ENCODE results near the gene CDK8. TPM values are rescaled to one million over a fixed set of nuclear protein-coding genes. Genes with fewer than 3 reads are reported as not detected.
"Not testable (repeated sequence)": the region's sequence is repeated elsewhere in the genome, so short reads cannot be mapped to it uniquely, and the experiment has no call there.

Gene CDK8
- total and polyA plus RNA-seq, 2 donors (not counting 1 experiment from before 2014, with no cell fraction given): 17.7 to 19.7 TPM

- Histone ChIP-seq H2AFZ (ENCODE audit: low read length) (no peak overlapping the region), H4K20me1 (ENCODE audit: control insufficient read depth, extremely low read depth, insufficient read depth, low read length) (no peaks in the 10 kb centered on the region), H3K27ac (ENCODE audit: insufficient read depth, low read length) (no peak overlapping the region), H3K4me3 (replicated peaks in 1 of 4; ENCODE audit: control extremely low read depth in 1 of 4, insufficient read depth in 1 of 4, low read depth in 3 of 4, low read length in 4 of 4) (no peak overlapping the region), H3K9ac (ENCODE audit: insufficient read depth, low read length) (no peak overlapping the region), H3K9me3 (ENCODE audit: control insufficient read depth, insufficient read depth, low read depth, low read length) (no peaks in the 10 kb centered on the region), H3K4me1 (ENCODE audit: control insufficient read depth, extremely low read depth, insufficient read depth, low read length) (no peaks in the 10 kb centered on the region), H3K36me3 (ENCODE audit: control insufficient read depth, insufficient read depth, low read length) (no peaks in the 10 kb centered on the region), H3K79me2 (ENCODE audit: control insufficient read depth, insufficient read depth, low read length) (peaks cover 3% of the 10 kb centered on the region), H3K27me3 (ENCODE audit: control insufficient read depth, insufficient read depth, low read length) (no peaks in the 10 kb centered on the region), H3K4me2 (ENCODE audit: extremely low read depth, insufficient read depth, low read length) (no peak overlapping the region)
- no peak for TF ChIP-seq CTCF (conservative IDR thresholded peaks at IDR 0.05 in 1 of 2, IDR thresholded peaks at IDR 0.05 in 1 of 2; ENCODE audit: low read depth in 1 of 2, low read length in 2 of 2)
- no peak for TF ChIP-seq EZH2 (IDR thresholded peaks at IDR 0.05; ENCODE audit: low read length, missing control alignments)
- no peak for DNase-seq (ENCODE audit: low read depth in 2 of 2)
Observed at GRCh38 chr13:26308836-26309235, 54.9 kb downstream of the CDK8 start.

- no peak overlapping the region for H2AFZ ChIP-seq (ENCODE audit: low read length)
- no peak for DNase-seq (ENCODE audit: low read depth in 2 of 2)
- H3K9me3 ChIP-seq (ENCODE audit: control insufficient read depth, insufficient read depth, low read depth, low read length): no peaks in the 10 kb centered on the region
- H3K79me2 ChIP-seq (ENCODE audit: control insufficient read depth, insufficient read depth, low read length): peaks cover 3% of the 10 kb centered on the region
- no peak for TF ChIP-seq CTCF (conservative IDR thresholded peaks at IDR 0.05 in 1 of 2, IDR thresholded peaks at IDR 0.05 in 1 of 2; ENCODE audit: low read depth in 1 of 2, low read length in 2 of 2)
- TF ChIP-seq EZH2 (IDR thresholded peaks at IDR 0.05; ENCODE audit: low read length, missing control alignments): no peak
- no peaks in the 10 kb centered on the region for H3K4me1 ChIP-seq (ENCODE audit: control insufficient read depth, extremely low read depth, insufficient read depth, low read length)
- H3K36me3 ChIP-seq (ENCODE audit: control insufficient read depth, insufficient read depth, low read length): no peaks in the 10 kb centered on the region
- no peak overlapping the region for H3K4me3 ChIP-seq (replicated peaks in 1 of 4; ENCODE audit: control extremely low read depth in 1 of 4, insufficient read depth in 1 of 4, low read depth in 3 of 4, low read length in 4 of 4)
- no peaks in the 10 kb centered on the region for H4K20me1 ChIP-seq (ENCODE audit: control insufficient read depth, extremely low read depth, insufficient read depth, low read length)
- H3K27ac ChIP-seq (ENCODE audit: insufficient read depth, low read length): no peak overlapping the region
- no peaks in the 10 kb centered on the region for H3K27me3 ChIP-seq (ENCODE audit: control insufficient read depth, insufficient read depth, low read length)
- H3K4me2 ChIP-seq (ENCODE audit: extremely low read depth, insufficient read depth, low read length): no peak overlapping the region
- no peak overlapping the region for H3K9ac ChIP-seq (ENCODE audit: insufficient read depth, low read length)
Observed at GRCh38 chr13:26310003-26310402, 56.1 kb downstream of the CDK8 start.

GRCh38 chr13:26310470-26310869 is 56.5 kb downstream of the CDK8 start:
- no peak overlapping the region for H2AFZ ChIP-seq (ENCODE audit: low read length)
- H3K27ac ChIP-seq (ENCODE audit: insufficient read depth, low read length): no peak overlapping the region
- H3K4me2 ChIP-seq (ENCODE audit: extremely low read depth, insufficient read depth, low read length): no peak overlapping the region
- H3K9me3 ChIP-seq (ENCODE audit: control insufficient read depth, insufficient read depth, low read depth, low read length): no peaks in the 10 kb centered on the region
- no peak for DNase-seq (ENCODE audit: low read depth in 2 of 2)
- H3K36me3 ChIP-seq (ENCODE audit: control insufficient read depth, insufficient read depth, low read length): no peaks in the 10 kb centered on the region
- H4K20me1 ChIP-seq (ENCODE audit: control insufficient read depth, extremely low read depth, insufficient read depth, low read length): no peaks in the 10 kb centered on the region
- H3K27me3 ChIP-seq (ENCODE audit: control insufficient read depth, insufficient read depth, low read length): no peaks in the 10 kb centered on the region
- no peak overlapping the region for H3K4me3 ChIP-seq (replicated peaks in 1 of 4; ENCODE audit: control extremely low read depth in 1 of 4, insufficient read depth in 1 of 4, low read depth in 3 of 4, low read length in 4 of 4)
- no peaks in the 10 kb centered on the region for H3K4me1 ChIP-seq (ENCODE audit: control insufficient read depth, extremely low read depth, insufficient read depth, low read length)
- H3K9ac ChIP-seq (ENCODE audit: insufficient read depth, low read length): no peak overlapping the region
- H3K79me2 ChIP-seq (ENCODE audit: control insufficient read depth, insufficient read depth, low read length): peaks cover 3% of the 10 kb centered on the region
- TF ChIP-seq CTCF (conservative IDR thresholded peaks at IDR 0.05 in 1 of 2, IDR thresholded peaks at IDR 0.05 in 1 of 2; ENCODE audit: low read depth in 1 of 2, low read length in 2 of 2): no peak
- no peak for TF ChIP-seq EZH2 (IDR thresholded peaks at IDR 0.05; ENCODE audit: low read length, missing control alignments)

GRCh38 chr13:26312019-26312418 is 58.1 kb downstream of the CDK8 start:
- not testable (repeated sequence) for H3K27ac ChIP-seq (ENCODE audit: insufficient read depth, low read length); H4K20me1 ChIP-seq (ENCODE audit: control insufficient read depth, extremely low read depth, insufficient read depth, low read length); H3K9ac ChIP-seq (ENCODE audit: insufficient read depth, low read length); H3K4me3 ChIP-seq (replicated peaks in 1 of 4; ENCODE audit: control extremely low read depth in 1 of 4, insufficient read depth in 1 of 4, low read depth in 3 of 4, low read length in 4 of 4); DNase-seq (ENCODE audit: low read depth in 2 of 2); H3K27me3 ChIP-seq (ENCODE audit: control insufficient read depth, insufficient read depth, low read length); H2AFZ ChIP-seq (ENCODE audit: low read length); H3K36me3 ChIP-seq (ENCODE audit: control insufficient read depth, insufficient read depth, low read length); H3K4me1 ChIP-seq (ENCODE audit: control insufficient read depth, extremely low read depth, insufficient read depth, low read length); H3K79me2 ChIP-seq (ENCODE audit: control insufficient read depth, insufficient read depth, low read length); H3K4me2 ChIP-seq (ENCODE audit: extremely low read depth, insufficient read depth, low read length); H3K9me3 ChIP-seq (ENCODE audit: control insufficient read depth, insufficient read depth, low read depth, low read length)

- not testable (repeated sequence) for H3K27me3 ChIP-seq (ENCODE audit: control insufficient read depth, insufficient read depth, low read length); H3K4me3 ChIP-seq (replicated peaks in 1 of 4; ENCODE audit: control extremely low read depth in 1 of 4, insufficient read depth in 1 of 4, low read depth in 3 of 4, low read length in 4 of 4); H3K9ac ChIP-seq (ENCODE audit: insufficient read depth, low read length); DNase-seq (ENCODE audit: low read depth in 2 of 2); H3K27ac ChIP-seq (ENCODE audit: insufficient read depth, low read length); H3K4me1 ChIP-seq (ENCODE audit: control insufficient read depth, extremely low read depth, insufficient read depth, low read length); H3K36me3 ChIP-seq (ENCODE audit: control insufficient read depth, insufficient read depth, low read length); H3K79me2 ChIP-seq (ENCODE audit: control insufficient read depth, insufficient read depth, low read length); H4K20me1 ChIP-seq (ENCODE audit: control insufficient read depth, extremely low read depth, insufficient read depth, low read length); H2AFZ ChIP-seq (ENCODE audit: low read length); H3K9me3 ChIP-seq (ENCODE audit: control insufficient read depth, insufficient read depth, low read depth, low read length); H3K4me2 ChIP-seq (ENCODE audit: extremely low read depth, insufficient read depth, low read length)
Observed at GRCh38 chr13:26316095-26316494, 62.2 kb downstream of the CDK8 start.
